Activated B cell treated with CpG ODN at 0.5 μM for 24 hours (primary cell): Measurements from ENCODE around the gene NDUFAB1. TPM values are rescaled to one million over a fixed set of nuclear protein-coding genes. Genes with fewer than 3 reads are reported as not detected.

ENCODE experiments used
- ATAC-seq: fragments of 200-7000 bp; cut with Tn5 transposase; one replicate; pipeline ENCODE4 v1.10.0; 2021; ENCODE audit warnings: low read depth, mild to moderate bottlenecking, moderate library complexity
- CTCF ChIA-PET: fragments of 350-600 bp; sonication (Branson Sonifier 250); formaldehyde crosslinking; loops from one replicate; lab custom pipeline; 2021; ENCODE audit warnings: antibody characterized with exemption; lab: Charles Lee
- POLR2A ChIA-PET: fragments of 350-600 bp; sonication (Branson Sonifier 250); formaldehyde crosslinking; loops from one replicate; lab custom pipeline; 2021; ENCODE audit warnings: antibody characterized with exemption; lab: Charles Lee
- DNase-seq: peaks from one replicate; pipeline ENCODE4 v3.0.0; 2022
- H3K27ac Mint-ChIP-seq: one replicate; pipeline ENCODE4 v1.8.0; 2020; ENCODE audit warnings: mixed read lengths
- H3K27me3 Mint-ChIP-seq: one replicate; pipeline ENCODE4 v1.8.0; 2021; ENCODE audit warnings: mixed read lengths
- H3K36me3 Mint-ChIP-seq: one replicate; pipeline ENCODE4 v1.8.0; 2021; ENCODE audit warnings: low read depth, mixed read lengths
- H3K4me1 Mint-ChIP-seq: one replicate; pipeline ENCODE4 v1.8.0; 2021; ENCODE audit warnings: mixed read lengths
- H3K4me3 Mint-ChIP-seq: one replicate; pipeline ENCODE4 v1.8.0; 2020; ENCODE audit warnings: mild to moderate bottlenecking, mixed read lengths
- H3K9me3 Mint-ChIP-seq: one replicate; pipeline ENCODE4 v1.8.0; 2020; ENCODE audit warnings: mixed read lengths
- CTCF ChIP-seq: fragments of 200-600 bp; IDR thresholded peaks from one replicate; pipeline ENCODE4 v1.8.0; 2022; ENCODE audit warnings: antibody characterized with exemption, mild to moderate bottlenecking
- intact Hi-C: fragments of 100-400 bp; cut with micrococcal nuclease; formaldehyde crosslinking; loops from one replicate; pipeline ENCODE4 v1.15.1; 2024
- total RNA-seq: library from RNA; stranded (reverse); gene quantifications from 2 replicates; pipeline ENCODE4 v1.2.3, GENCODE V29; 2022

Gene NDUFAB1
- total RNA-seq, 1 donor from 2014 or later: 68.4 TPM

- no peak for ATAC-seq
- TF ChIP-seq CTCF: no peak
- intact Hi-C loops: no loop called here
- no peak for DNase-seq
- Mint-ChIP-seq H3K36me3 (peaks cover 65% of the 10 kb centered on the region), H3K27me3 (no peaks in the 10 kb centered on the region), H3K4me1 (no peaks in the 10 kb centered on the region), H3K9me3 (no peaks in the 10 kb centered on the region), H3K27ac (no peak overlapping the region), H3K4me3 (no peak overlapping the region)
- POLR2A ChIA-PET: no interaction called here
- CTCF ChIA-PET: no interaction called here
Observed at GRCh38 chr16:23578101-23578830, 17.9 kb downstream of the NDUFAB1 start.

- Mint-ChIP-seq H3K36me3 (peaks cover 62% of the 10 kb centered on the region), H3K9me3 (no peaks in the 10 kb centered on the region), H3K27me3 (no peaks in the 10 kb centered on the region), H3K4me3 (no peak overlapping the region), H3K4me1 (no peaks in the 10 kb centered on the region), H3K27ac (no peak overlapping the region)
- ChIA-PET CTCF (no interaction called here), POLR2A (no interaction called here)
- no peak for DNase-seq
- intact Hi-C loops: no loop called here
- no peak for ATAC-seq
- no peak for TF ChIP-seq CTCF
Observed at GRCh38 chr16:23577493-23577892, 18.6 kb downstream of the NDUFAB1 start.

- CTCF ChIA-PET: no interaction called here
- Mint-ChIP-seq H3K4me3 (no peak overlapping the region), H3K27ac (no peak overlapping the region), H3K9me3 (no peaks in the 10 kb centered on the region), H3K4me1 (peaks cover 10% of the 10 kb centered on the region), H3K36me3 (peaks cover 56% of the 10 kb centered on the region), H3K27me3 (no peaks in the 10 kb centered on the region)
- ATAC-seq: no peak
- TF ChIP-seq CTCF: no peak
- intact Hi-C loops: no loop called here
- POLR2A ChIA-PET: interaction anchor here (1.1 kb wide), 1 partner anchor 17 kb away, joined by 4 read pairs; no protein-coding TSS in a partner anchor
- DNase-seq: no peak
Observed at GRCh38 chr16:23575834-23576233, 20.3 kb downstream of the NDUFAB1 start.

- ChIA-PET POLR2A (interaction anchor here (0.8 kb wide), 1 partner anchor 15 kb away, joined by 3 read pairs; no protein-coding TSS in a partner anchor), CTCF (no interaction called here)
- intact Hi-C loops: no loop called here
- Mint-ChIP-seq H3K27me3 (no peaks in the 10 kb centered on the region), H3K4me3 (no peak overlapping the region), H3K9me3 (no peaks in the 10 kb centered on the region), H3K4me1 (peaks cover 26% of the 10 kb centered on the region), H3K27ac (no peak overlapping the region), H3K36me3 (peaks cover 54% of the 10 kb centered on the region)
- no peak for TF ChIP-seq CTCF
- DNase-seq: no peak
- no peak for ATAC-seq
Observed at GRCh38 chr16:23573817-23574216, 22.3 kb downstream of the NDUFAB1 start.

GRCh38 chr16:23572394-23572793 is 23.7 kb downstream of the NDUFAB1 start:
- H3K27ac Mint-ChIP-seq: no peak overlapping the region
- ATAC-seq (no peak), DNase-seq (no peak)
- intact Hi-C loops: no loop called here
- H3K9me3 Mint-ChIP-seq: no peaks in the 10 kb centered on the region
- CTCF ChIA-PET: no interaction called here
- peaks cover 60% of the 10 kb centered on the region for H3K36me3 Mint-ChIP-seq
- POLR2A ChIA-PET: no interaction called here
- TF ChIP-seq CTCF: no peak
- no peak overlapping the region for H3K4me3 Mint-ChIP-seq
- H3K4me1 Mint-ChIP-seq: peaks cover 26% of the 10 kb centered on the region
- no peaks in the 10 kb centered on the region for H3K27me3 Mint-ChIP-seq
